ENCODE measurements around the gene PTPRU.
"Not testable (repeated sequence)": the region's sequence is repeated elsewhere in the genome, so short reads cannot be mapped to it uniquely, and the experiment has no call there.

PTPRU gene

DNA sequence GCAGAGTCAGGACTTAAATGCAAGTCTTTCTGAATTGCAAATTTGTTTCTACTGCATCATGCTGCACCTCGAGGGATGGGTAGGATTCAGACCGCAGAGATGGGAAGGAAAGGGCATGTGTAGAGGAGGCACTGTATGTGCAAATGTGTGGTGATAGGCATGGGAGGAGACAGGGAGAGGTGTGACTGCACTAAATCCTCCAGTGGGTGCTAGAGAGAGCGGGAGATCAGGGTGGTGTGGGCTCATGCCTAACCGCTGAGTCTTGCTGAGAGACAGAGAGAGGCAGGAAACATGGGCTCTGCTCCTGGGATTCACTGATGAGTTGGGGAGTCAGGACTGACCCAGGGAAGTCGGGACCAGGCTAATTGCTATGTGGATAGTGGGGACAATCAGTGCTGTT, 61.1 kb downstream of the PTPRU start:
- no peak for DNase-seq

DNA sequence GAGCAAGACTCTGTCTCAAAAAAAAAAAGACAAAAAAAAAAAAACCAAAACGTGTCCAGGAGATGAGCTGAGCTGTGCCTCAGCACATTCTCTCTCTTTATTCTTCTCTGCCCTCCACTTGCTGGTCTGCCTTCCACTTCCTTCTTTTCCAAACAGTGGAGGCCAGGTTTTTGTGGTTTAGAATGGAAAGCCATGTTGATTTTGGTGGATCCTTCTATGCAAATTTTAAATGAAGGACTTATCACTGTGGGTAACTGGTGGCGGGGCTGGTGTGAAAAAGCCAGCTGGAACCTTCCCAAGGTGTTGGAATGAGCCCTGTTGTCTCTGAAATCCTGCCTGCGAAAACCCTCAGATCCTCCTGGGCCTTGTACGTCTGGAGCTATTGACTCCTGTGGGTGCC, 61.9 kb downstream of the PTPRU start:
- no peak for DNase-seq

- DNase-seq = no peak
These were observed 63.1 kb downstream of the PTPRU start for GRCh38 chr1:29299446-29299845.

- not testable (repeated sequence) for DNase-seq
These were observed 65.4 kb downstream of the PTPRU start for GRCh38 chr1:29301732-29302131.

GRCh38 chr1:29303201-29304024, 67.1 kb downstream of the PTPRU start:
- DNase-seq = no peak

DNA sequence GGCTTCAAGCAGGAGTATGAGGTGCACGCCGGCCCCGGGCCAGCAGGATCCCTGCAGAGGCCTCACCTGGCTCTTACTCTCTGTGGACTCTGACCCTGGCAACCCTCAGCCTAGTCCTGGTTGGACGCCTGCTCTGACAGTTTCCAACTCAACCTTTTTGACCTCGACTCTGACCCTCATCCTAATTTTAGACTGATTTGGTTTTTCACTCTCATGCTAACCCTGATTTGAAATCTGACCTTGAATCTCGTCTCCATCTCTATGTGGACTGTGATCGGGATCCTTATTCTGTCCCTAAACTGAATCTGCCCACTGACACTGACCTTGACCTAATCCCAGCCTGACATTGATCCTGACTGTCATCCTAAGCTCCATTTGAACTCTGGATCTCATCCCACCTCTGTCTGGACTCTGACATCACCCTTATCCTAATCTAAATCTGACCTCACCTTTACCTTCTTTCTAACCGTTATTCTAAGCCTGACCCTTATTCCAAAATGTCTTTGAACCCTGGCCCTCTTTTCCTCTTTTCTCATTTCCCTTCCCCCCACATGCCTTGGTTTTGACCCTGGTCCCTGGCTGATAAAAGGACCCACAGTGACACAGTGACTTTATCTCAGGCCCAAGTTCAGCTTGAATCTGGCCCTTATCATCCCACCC, 67.8 kb downstream of the PTPRU start:
- DNase-seq = no peak

GRCh38 chr1:29305943-29306342, 69.6 kb downstream of the PTPRU start:
- no peak for DNase-seq

DNA sequence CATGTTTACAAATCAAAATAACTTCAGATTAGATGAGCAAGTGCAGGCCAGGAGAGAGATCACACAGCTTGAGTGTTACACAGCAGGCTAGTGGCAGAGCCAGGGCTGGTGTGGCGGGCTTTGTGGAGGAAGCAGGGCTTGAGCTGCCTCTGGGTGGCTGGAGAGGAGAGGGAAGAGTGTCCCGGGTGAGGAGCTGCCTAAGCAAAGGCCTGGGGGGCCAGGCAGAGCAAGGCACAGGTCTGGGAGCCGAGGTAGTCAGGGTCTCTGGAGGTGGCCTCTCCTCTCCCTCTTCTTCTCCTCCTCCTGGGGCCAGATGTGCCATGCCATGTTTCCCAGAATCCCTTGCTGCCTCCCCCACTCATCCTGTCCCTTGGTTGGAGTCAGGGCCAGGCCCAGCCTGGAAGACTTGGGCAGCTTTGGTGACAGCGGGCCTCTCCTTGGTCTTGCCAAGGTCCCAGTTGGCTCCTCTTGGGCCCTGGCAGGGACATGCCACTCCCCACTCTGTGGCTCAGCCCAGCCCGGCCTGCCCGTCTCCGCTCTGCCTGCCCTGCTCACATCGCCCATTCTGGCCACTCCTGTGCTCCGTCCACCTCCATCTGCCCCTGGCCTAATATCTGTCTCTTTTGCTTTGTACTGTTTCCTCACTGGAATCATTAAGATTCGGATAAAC, 70.3 kb downstream of the PTPRU start:
- DNase-seq = no peak

DNA sequence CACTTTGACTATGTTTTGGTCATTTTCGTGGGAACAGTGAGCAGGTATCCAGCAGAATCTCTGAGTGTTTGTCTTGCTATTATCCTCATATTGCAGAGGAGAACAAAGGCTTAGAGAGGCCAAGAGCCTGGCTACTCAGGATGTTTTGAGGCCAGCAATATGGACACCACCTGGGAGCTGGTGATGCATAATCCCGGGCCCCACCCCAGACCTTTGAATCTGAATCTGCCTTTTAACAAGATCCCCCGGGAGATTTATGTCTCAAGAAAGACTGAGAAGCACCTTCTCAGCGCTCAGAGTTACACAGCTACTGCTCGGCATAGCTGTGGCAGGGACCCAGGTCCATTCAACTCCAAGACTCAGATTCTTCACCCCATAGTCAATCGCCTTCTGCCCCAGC, 72.8 kb downstream of the PTPRU start:
- DNase-seq = no peak

DNA sequence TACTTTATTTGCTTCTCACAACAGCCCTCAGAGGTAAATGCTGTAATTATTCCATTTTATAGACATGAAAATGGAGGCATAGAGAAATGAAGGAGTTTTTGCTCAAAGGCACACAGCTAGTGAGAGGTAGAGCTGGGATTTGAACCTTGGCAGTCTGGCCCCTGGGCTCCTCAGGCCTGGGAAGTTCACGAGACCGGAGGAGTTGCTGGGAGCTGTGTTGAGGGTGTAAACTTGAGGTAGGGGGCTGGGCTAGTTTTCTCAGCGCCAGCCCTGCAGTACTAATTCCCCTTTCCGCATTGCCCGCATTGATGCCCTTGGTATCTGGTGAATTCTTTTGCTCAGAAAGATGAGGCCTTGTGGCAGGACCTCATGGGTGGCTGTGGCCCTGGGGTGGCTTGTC, 73.3 kb downstream of the PTPRU start:
- DNase-seq = no peak

DNA sequence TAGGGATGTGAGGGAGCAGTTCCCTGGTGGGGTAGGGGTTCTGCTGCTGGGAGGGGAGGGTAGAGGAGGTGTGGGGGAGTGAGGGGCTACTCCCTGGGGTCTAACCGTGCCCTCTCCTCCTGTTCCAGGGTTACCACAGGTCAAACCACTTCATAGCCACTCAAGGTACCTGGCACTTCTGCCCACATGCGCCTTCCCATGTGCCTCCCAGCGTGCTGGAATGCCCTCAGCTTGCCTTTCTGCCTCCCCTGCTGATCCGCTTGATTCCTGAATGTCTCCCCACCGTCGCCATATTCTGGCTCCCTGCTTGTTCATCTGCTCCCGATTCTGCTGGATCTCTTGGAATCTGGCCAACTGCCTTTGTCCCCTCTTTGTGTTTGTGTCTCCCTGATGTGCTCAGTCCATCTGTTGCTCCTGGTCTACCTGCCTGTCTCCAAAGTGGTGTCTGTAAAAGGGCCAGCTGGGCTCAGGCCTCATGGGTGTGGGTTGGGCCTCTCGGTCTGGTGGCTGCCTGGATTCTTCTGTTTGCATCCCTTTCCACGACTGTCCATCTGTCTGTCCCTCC, 74.4 kb downstream of the PTPRU start:
- peak; percentile 2 for DNase-seq

GRCh38 chr1:29311352-29312030, 75.2 kb downstream of the PTPRU start:
- no peak for DNase-seq

GRCh38 chr1:29312469-29313461, 76.4 kb downstream of the PTPRU start:
- no peak for DNase-seq

- not testable (repeated sequence) for DNase-seq
These were observed 78.4 kb downstream of the PTPRU start for GRCh38 chr1:29314685-29315084.

DNA sequence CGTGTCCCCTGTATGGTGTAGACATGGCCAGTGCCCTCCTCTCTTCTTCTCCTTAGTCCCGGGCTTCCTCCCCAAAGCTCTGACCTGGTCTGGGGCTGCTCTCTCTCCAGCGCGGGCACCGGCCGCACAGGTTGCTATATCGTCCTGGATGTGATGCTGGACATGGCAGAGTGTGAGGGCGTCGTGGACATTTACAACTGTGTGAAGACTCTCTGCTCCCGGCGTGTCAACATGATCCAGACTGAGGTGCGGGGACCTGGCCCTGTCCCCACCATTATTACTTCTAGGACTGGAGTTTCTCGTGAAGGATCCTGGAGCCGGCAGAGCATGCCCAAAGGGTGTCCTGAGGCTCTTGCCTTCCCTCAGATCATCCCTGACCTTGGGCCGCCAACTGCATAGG, 78.9 kb downstream of the PTPRU start:
- no peak for DNase-seq

- no peak for DNase-seq
These were observed 79.6 kb downstream of the PTPRU start for GRCh38 chr1:29315876-29316275.

GRCh38 chr1:29317063-29317915, 81.0 kb downstream of the PTPRU start:
- no peak for DNase-seq

DNA sequence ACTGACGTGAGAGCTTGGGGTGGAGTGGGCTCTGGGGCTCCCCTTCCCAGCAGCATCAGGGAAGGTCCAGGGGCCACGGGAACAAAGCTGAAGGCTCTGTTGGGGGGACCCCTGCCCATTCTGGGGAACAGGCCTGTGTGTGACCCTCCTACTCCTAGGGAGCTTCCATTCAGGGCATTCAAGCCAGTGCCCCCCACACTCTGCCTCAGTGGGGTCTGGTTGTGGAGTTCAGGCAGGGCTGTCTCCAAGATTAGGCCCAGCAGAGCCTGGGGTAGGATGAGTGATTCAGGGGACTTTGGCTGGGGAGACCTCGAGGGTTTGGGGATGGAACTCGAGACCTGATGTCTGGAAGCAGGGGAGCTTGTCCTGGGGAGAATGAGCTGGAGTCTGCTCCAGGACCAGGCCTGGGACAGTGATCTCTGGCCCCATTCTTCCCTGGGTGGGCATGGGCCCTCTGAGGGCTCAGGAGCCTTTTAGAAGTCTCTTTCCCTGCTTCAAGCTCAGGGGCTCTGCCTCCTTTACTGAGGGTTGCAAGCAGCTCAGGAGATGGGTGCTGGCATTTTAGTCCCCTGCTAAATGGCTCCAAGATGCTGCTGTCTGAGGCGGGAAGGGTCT, 81.7 kb downstream of the PTPRU start:
- no peak for DNase-seq

DNA sequence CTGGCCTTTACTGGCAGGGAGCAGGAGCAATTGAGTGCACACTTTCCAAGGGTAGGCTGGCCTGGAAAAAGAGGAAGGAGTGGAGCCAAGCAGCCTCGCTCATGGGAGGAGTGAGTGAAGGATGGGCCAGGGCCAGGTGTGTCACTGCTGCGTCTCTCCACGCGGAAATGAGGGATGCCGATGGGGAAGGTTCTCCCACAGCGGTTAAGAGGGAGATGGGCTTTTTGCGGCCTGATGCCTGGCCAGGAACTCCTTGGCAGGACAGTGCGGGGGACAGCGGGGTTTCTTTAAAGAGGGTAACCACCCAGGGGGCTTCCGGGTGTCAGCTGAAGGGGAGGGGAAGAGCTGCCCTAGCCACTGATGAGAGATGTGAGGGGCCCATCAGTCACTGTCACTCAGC, 82.4 kb downstream of the PTPRU start:
- no peak for DNase-seq

Measured in NCI-H1105 treated with DMSO at 0.1 percent for 48 hours (cell line).